ENCODE results near the gene FGF7. TPM values are rescaled to one million over a fixed set of nuclear protein-coding genes. Genes with fewer than 3 reads are reported as not detected.

The FGF7 gene
- total and polyA plus RNA-seq, 2 experiments from 2014 or later, result 0.03 to 0.08 TPM

- Mint-ChIP-seq H3K9me3 (no peaks in the 10 kb centered on the region), H3K4me1 (no peaks in the 10 kb centered on the region), H3K4me3 (no peak overlapping the region), H3K36me3 (ENCODE audit: low read depth) (no peaks in the 10 kb centered on the region), H3K27ac (no peak overlapping the region), H3K27me3 (ENCODE audit: insufficient read depth, low read depth, poor library complexity) (no peaks in the 10 kb centered on the region)
- H3K4me1 ChIP-seq (ENCODE audit: insufficient read depth), result no peaks in the 10 kb centered on the region
- H3K27me3 ChIP-seq (ENCODE audit: insufficient read depth), result no peaks in the 10 kb centered on the region
- no peaks in the 10 kb centered on the region for H3K36me3 ChIP-seq (ENCODE audit: insufficient read depth)
- no peak overlapping the region for H3K4me2 ChIP-seq
- TF ChIP-seq JUNB (IDR thresholded peaks at IDR 0.05; ENCODE audit: unreplicated experiment) (no peak), STAT1 (IDR thresholded peaks at IDR 0.05; ENCODE audit: unreplicated experiment) (no peak), CREB1 (CRISPR knock-in tag; IDR thresholded peaks at IDR 0.05; ENCODE audit: low read depth) (no peak), ZNF462 (CRISPR knock-in tag; IDR thresholded peaks at IDR 0.05) (no peak), CTCF (conservative IDR thresholded peaks at IDR 0.05; ENCODE audit: low read depth in 2 of 2) (no peak), ZNF331 (CRISPR knock-in tag; IDR thresholded peaks at IDR 0.05; ENCODE audit: low read depth) (no peak)
- H3K9me2 ChIP-seq (ENCODE audit: insufficient read depth), result no peaks in the 10 kb centered on the region
- DNase-seq (ENCODE audit: low spot score) (no peak), ATAC-seq (no peak)
- H3K79me2 ChIP-seq (replicated peaks; ENCODE audit: insufficient read depth), result no peaks in the 10 kb centered on the region
- H3K27ac ChIP-seq (ENCODE audit: low read depth), result no peak overlapping the region
- H3F3A ChIP-seq (replicated peaks; ENCODE audit: low read depth), result no peaks in the 10 kb centered on the region
- H4K20me1 ChIP-seq (replicated peaks; ENCODE audit: insufficient read depth), result no peaks in the 10 kb centered on the region
- H2AFZ ChIP-seq, result no peak overlapping the region
- H3K4me3 ChIP-seq, result no peak overlapping the region
These were observed 48.7 kb downstream of the FGF7 start for GRCh38 chr15:49471733-49472132.
